Breast epithelium (tissue), 4 donors: ENCODE measurements around the gene MAPK10. TPM values are rescaled to one million over a fixed set of nuclear protein-coding genes. Genes with fewer than 3 reads are reported as not detected.
A peak's percentile ranks its signal among the peaks of the same experiment; 100 is the strongest.

ENCODE experiments used
- DNase-seq, 2 donors: peaks; one replicate each; pipeline ENCODE4 v3.0.0-alpha.2; 2019; ENCODE audit warnings: low spot score in 2 of 2
- H3K27ac ChIP-seq, 2 donors: fragments of 200-600 bp; sonication (generic) in 1 of 2; one replicate each; pipeline ENCODE4 v1.5.1; 2016 to 2019; ENCODE audit warnings: mild to moderate bottlenecking in 1 of 2
- H3K27me3 ChIP-seq, 2 donors: fragments of 200-600 bp; sonication (generic) in 1 of 2; one replicate each; pipeline versions ENCODE4 v1.5.1 to v1.6.0; 2017 to 2019; ENCODE audit warnings: control low read depth in 1 of 2, mild to moderate bottlenecking in 1 of 2
- H3K36me3 ChIP-seq: fragments of 200-600 bp; one replicate; pipeline ENCODE4 v1.5.1; 2019
- H3K4me1 ChIP-seq, 2 donors: fragments of 200-600 bp; sonication (generic); one replicate each; pipeline ENCODE4 v1.5.1; 2016 to 2019; ENCODE audit warnings: control low read depth in 1 of 2
- H3K4me3 ChIP-seq, 3 donors: fragments of 200-600 bp; sonication (generic); 1 replicate in 2 of 3; 2 replicates in 1 of 3; pipeline ENCODE4 v1.5.1; 2016 to 2019; ENCODE audit warnings: mild to moderate bottlenecking in 3 of 3, moderate library complexity in 2 of 3
- H3K9me3 ChIP-seq, 2 donors: fragments of 200-600 bp; sonication (generic) in 1 of 2; one replicate each; pipeline ENCODE4 v1.5.1; 2016 to 2019; ENCODE audit warnings: control low read depth in 1 of 2
- POLR2A ChIP-seq: fragments of 450-650 bp; IDR thresholded peaks from one replicate; pipeline ENCODE4 v1.6.1; 2016; ENCODE audit warnings: antibody characterized with exemption, mild to moderate bottlenecking, moderate library complexity
- POLR2AphosphoS5 ChIP-seq, 3 donors: sonication (generic); formaldehyde crosslinking; IDR thresholded peaks; one replicate each; pipeline ENCODE4 v1.6.1; 2017; ENCODE audit warnings: antibody characterized with exemption in 3 of 3
- intact Hi-C: fragments of 100-400 bp; cut with DNase I; formaldehyde crosslinking; loops from one replicate; pipeline ENCODE4 v1.15.1; 2023; ENCODE audit warnings: low total_unique reads
- total RNA-seq, 3 donors: library from RNA; depleted of rRNA; stranded (reverse); fragments of >200 nt; gene quantifications; one replicate each; pipeline ENCODE4 v1.1.0, GENCODE V29; 2016
- TF ChIP-seq, protein P1 (sequence below), 3 donors: fragments of 450-650 bp; IDR thresholded peaks; one replicate each; pipeline ENCODE4 v1.5.1; 2016 to 2017; ENCODE audit warnings: antibody characterized with exemption in 3 of 3, mild to moderate bottlenecking in 3 of 3, moderate library complexity in 3 of 3

Gene MAPK10
- total RNA-seq, 3 donors from 2014 or later, result 18.4 to 46.2 (median 24.6) TPM

GRCh38 chr4:86247320-86247719, 112.5 kb downstream of the MAPK10 start:
- intact Hi-C loops, result no loop called here

DNA sequence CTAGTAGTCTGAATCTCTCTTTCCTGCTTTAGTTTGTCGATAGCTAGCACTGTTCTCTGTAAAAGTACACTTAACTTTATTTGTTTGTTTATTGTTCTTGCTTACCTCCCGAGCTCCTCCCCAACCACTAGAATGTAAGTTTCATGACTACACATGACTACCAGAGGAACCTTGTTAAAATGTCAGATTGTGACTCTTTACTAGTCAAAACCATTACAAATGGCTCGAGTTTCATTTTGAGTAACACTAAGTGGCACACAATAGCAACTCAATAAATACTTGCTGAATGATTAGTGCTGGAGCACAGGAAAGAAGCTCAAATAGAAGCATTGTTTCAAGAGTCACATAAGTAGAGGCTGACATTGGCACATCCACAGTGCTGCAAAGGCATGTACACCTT, 116.1 kb downstream of the MAPK10 start:
- Histone ChIP-seq H3K9me3 (peaks cover 0 to 4% of the 10 kb centered on the region in 2 donors), H3K27ac (no peak overlapping the region), H3K4me3 (no peak overlapping the region), H3K27me3 (no peaks in the 10 kb centered on the region), H3K4me1 (no peaks in the 10 kb centered on the region), H3K36me3 (no peaks in the 10 kb centered on the region)
- no peak for TF ChIP-seq POLR2A
- TF ChIP-seq, protein P1, sequence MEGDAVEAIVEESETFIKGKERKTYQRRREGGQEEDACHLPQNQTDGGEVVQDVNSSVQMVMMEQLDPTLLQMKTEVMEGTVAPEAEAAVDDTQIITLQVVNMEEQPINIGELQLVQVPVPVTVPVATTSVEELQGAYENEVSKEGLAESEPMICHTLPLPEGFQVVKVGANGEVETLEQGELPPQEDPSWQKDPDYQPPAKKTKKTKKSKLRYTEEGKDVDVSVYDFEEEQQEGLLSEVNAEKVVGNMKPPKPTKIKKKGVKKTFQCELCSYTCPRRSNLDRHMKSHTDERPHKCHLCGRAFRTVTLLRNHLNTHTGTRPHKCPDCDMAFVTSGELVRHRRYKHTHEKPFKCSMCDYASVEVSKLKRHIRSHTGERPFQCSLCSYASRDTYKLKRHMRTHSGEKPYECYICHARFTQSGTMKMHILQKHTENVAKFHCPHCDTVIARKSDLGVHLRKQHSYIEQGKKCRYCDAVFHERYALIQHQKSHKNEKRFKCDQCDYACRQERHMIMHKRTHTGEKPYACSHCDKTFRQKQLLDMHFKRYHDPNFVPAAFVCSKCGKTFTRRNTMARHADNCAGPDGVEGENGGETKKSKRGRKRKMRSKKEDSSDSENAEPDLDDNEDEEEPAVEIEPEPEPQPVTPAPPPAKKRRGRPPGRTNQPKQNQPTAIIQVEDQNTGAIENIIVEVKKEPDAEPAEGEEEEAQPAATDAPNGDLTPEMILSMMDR (IDR thresholded peaks at IDR 0.05), result no peak
- no peak for TF ChIP-seq POLR2AphosphoS5 (IDR thresholded peaks at IDR 0.05)
- DNase-seq, result no peak
- intact Hi-C loops, result no loop called here

More at GRCh38 chr4:86247320-86247719, 112.5 kb downstream of the MAPK10 start:
- Histone ChIP-seq H3K36me3 (no peaks in the 10 kb centered on the region), H3K4me1 (no peaks in the 10 kb centered on the region), H3K9me3 (no peaks in the 10 kb centered on the region), H3K27ac (no peak overlapping the region), H3K27me3 (no peaks in the 10 kb centered on the region), H3K4me3 (no peak overlapping the region)
- no peak for DNase-seq
- TF ChIP-seq, protein P1 (IDR thresholded peaks at IDR 0.05), result no peak
- TF ChIP-seq POLR2AphosphoS5 (IDR thresholded peaks at IDR 0.05) (no peak), POLR2A (no peak)

- Histone ChIP-seq H3K36me3 (no peaks in the 10 kb centered on the region), H3K27me3 (no peaks in the 10 kb centered on the region), H3K4me1 (no peaks in the 10 kb centered on the region), H3K4me3 (no peak overlapping the region), H3K27ac (no peak overlapping the region), H3K9me3 (peaks cover 0 to 4% of the 10 kb centered on the region in 2 donors)
- no peak for DNase-seq
- intact Hi-C loops, result no loop called here
- no peak for TF ChIP-seq POLR2AphosphoS5 (IDR thresholded peaks at IDR 0.05)
- TF ChIP-seq, protein P1 (IDR thresholded peaks at IDR 0.05), result no peak
- TF ChIP-seq POLR2A, result no peak
Measured at GRCh38 chr4:86242677-86243076, 117.2 kb downstream of the MAPK10 start.

- no peaks in the 10 kb centered on the region for H3K27me3 ChIP-seq
- no peaks in the 10 kb centered on the region for H3K36me3 ChIP-seq
- no peak overlapping the region for H3K27ac ChIP-seq
- H3K9me3 ChIP-seq, result no peaks in the 10 kb centered on the region
- intact Hi-C loops, result no loop called here
- no peak overlapping the region for H3K4me3 ChIP-seq
- no peak for DNase-seq
- no peak for TF ChIP-seq POLR2A
- no peak for TF ChIP-seq POLR2AphosphoS5 (IDR thresholded peaks at IDR 0.05)
- TF ChIP-seq, protein P1 (IDR thresholded peaks at IDR 0.05), result no peak
- no peaks in the 10 kb centered on the region for H3K4me1 ChIP-seq
Measured at GRCh38 chr4:86235549-86235948, 124.3 kb downstream of the MAPK10 start.

DNA sequence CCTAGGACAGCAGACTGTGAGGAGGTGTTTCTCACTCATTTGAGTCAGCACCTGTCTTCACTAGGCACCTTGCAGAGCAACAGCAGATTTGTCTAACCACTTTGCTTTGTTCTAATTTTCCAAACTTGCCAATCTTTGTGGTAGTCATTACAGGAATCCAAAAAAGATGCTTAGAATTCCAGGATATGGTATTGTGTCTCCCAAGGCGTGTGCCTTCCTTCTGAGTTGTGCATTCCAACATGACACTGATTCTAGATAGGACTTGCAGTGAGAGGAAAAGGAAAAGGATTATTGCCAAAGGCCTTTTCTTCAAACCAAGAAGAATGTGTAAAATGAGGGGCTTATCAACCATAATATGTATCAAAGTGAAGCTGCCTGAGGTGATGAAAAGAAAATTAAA, 126.2 kb downstream of the MAPK10 start:
- Histone ChIP-seq H3K36me3 (no peaks in the 10 kb centered on the region), H3K4me3 (no peak overlapping the region), H3K9me3 (no peaks in the 10 kb centered on the region), H3K27ac (peak overlapping the region in 1 of 2 donors; percentile 15), H3K27me3 (no peaks in the 10 kb centered on the region), H3K4me1 (no peaks in the 10 kb centered on the region)
- no peak for TF ChIP-seq POLR2AphosphoS5 (IDR thresholded peaks at IDR 0.05)
- TF ChIP-seq, protein P1 (IDR thresholded peaks at IDR 0.05), result no peak
- TF ChIP-seq POLR2A, result no peak
- intact Hi-C loops, result no loop called here
- DNase-seq, result no peak
